NCI-H2107 (cell line): ENCODE results near the gene PTGER1.
"Not testable (repeated sequence)": the region's sequence is repeated elsewhere in the genome, so short reads cannot be mapped to it uniquely, and the experiment has no call there.

ENCODE experiments used
- DNase-seq: peaks from one replicate; lab custom pipeline; 2025; lab: John Stamatoyannopoulos, UW

The PTGER1 gene

DNA sequence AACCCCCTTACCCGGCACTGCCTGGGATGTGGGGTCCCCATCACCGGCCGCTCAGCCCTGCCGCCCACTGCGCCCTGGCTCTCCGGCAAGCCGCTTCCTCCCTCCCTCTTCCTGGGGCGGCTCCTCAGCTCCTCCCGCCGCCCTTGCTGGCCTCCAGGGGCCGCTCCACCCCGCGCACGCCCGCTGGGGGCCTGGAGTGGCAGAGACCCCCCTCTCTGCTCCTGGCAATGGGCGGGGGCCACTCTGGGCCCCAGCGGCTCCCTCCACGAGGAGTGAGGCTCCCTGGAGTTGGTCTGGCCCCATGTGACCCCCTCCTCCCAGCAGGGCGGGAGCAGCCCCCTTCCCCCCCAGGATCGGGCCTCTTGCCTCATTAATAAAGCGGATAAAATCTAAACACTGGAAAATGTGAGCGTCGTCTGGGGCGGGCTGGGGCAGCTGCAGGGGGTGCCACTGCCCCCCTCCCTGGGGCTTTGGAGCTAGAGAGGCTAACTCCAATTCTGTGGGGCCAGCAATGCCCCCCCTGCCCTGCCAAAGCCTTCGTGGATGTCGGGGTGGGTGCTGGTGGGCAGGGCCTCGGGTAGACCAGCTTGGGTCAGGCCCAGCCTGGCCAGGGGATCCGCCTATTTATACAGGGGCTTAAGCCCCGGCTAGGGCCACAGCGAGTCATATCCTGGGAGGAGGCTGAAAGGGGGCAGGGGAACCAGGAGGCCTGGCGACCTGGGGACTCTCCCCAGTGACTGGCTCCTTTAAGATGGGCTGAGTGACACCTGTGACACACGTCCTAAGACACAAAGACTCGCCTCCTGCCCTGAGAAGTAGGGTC, at the start of gene PTGER1:
PTGER1 (minus strand) TSS at position 104 of the 823 bp plus-strand sequence. CDS start 1,034 bp downstream, outside the sequence.
- no peak for DNase-seq

- DNase-seq: no peak
These were observed 45.4 kb upstream of the PTGER1 start for GRCh38 chr19:14520543-14520942.

- DNase-seq: no peak
These were observed 44.8 kb upstream of the PTGER1 start for GRCh38 chr19:14519860-14520407.

- DNase-seq: no peak
These were observed 44.2 kb upstream of the PTGER1 start for GRCh38 chr19:14519245-14519859.

- no peak for DNase-seq
These were observed 42.8 kb upstream of the PTGER1 start, which contains the start of gene DNAJB1 for GRCh38 chr19:14517840-14518505. Gene DNAJB1, minus strand, starts transcription at chr19:14518397. Its CDS starts 48 bp downstream, at chr19:14518349.

DNA sequence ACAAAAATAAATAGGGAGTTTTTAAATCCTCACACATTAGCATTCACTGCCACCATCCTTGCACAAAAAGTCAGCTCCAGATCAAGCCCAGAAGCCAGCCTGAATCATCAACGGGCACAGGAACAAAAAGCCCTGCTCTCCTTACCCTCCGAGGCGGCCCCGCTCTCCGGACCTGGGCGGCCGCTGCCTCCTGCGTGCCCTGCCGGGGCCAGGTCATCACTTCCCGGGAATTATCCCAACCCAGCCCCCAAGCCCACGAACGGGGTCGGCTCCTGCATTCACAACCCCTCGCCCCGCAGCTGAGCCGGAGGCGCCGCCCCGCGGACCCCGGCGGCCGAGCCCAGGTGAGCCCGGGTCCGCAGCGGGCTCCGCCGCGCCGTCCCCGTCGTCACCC, 42.3 kb upstream of the PTGER1 start:
- no peak for DNase-seq

DNA sequence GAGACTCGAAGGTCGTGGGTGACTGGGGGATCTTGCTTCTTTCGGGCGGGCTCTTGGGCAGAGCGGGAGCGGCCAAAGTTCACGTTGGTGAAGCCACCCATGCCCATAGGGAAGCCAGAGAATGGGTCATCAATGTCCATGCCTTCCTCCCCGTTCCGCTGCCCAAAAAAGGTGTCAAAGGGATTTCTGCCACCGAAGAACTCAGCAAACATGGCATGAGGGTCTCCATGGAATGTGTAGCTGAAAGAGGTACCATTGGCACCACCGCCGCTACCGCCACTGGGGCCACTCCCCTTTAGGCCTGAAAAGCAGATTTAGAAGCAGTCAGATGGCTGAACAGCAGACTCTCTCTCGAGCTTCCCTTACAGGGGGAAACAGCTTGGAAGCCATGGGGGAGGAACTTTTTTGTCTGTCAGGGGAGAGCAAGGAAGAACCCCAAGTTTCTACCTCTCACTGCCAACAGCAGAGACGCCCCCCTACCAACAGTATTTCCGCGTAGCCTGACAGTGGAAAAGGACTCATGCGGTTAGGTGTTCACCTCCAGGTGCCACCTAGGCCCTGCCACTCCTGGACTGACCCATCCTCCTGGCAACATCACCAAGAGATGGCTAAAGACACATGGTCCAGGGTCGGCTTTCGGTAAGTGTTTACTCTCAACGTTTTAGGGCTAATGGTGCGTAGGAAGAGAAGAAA, 41.7 kb upstream of the PTGER1 start:
- no peak for DNase-seq

DNA sequence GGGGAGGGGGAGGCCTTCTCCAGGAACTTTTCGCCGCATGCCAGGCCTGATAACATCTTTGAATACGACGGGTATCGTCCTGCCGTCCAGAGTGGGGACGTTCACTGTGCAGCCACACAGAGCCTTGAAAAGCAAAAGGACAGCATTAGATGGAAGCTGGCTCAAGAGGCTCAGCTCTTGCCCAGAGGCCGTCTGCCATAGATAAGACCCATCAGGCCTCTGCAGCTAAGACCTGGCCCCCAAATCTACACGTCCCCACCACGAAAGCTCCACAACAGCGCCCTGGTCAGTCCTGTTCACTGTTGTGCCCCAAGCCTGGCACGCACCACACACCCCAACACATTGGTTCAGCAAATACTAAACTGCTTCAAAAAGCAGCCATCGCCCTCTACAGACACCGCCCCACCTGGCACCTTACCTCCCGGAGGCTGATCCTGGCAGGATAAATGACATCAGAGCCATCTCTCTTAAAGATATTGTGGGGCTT, 40.9 kb upstream of the PTGER1 start:
- no peak for DNase-seq

- DNase-seq: no peak
These were observed 40.4 kb upstream of the PTGER1 start for GRCh38 chr19:14515501-14516047.

GRCh38 chr19:14514215-14514863, 39.2 kb upstream of the PTGER1 start:
- DNase-seq: no peak

DNA sequence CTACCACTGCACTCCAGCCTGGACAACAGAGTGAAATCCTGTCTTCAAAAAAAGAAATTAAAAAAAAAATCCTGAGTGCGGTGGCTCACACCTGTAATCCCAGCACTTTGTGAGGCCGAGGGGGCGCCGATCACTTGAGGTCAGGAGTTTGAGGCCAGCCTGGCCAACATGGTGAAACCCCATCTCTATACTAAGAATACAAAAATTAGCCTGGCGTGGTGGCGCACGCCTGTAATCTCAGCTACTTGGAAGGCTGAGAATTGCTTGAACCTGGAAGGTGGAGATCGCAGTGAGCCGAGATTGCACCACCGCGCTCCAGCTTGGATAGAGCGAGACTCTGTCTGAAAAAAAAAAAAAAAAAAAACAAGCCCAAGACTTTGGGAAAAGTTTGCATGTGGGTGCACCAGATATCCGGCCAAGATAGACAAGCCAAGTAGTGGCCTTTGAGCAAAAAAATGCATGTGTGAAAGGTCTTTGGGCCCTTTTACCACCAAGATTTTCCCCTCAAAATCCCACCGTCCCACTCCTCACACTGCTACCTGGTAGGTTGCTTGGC, 37.3 kb upstream of the PTGER1 start:
- no peak for DNase-seq

DNA sequence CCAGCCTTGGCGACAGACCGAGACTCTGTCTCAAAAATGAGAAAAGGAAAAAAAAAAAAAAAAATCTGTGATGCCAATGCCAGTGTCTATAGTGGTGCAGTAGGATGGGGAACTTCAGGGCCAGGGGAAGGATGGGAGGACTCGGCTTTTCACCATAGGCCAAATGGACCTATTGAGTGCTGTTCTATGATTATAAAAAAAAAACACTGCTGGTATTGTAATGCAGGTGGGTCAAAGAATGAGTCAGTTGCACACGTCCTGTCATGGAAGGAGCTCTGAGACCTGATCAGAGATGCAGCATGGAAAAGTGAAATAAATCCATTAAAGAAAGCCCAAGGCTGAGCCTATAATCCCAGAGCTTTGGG, 36.1 kb upstream of the PTGER1 start:
- no peak for DNase-seq

DNA sequence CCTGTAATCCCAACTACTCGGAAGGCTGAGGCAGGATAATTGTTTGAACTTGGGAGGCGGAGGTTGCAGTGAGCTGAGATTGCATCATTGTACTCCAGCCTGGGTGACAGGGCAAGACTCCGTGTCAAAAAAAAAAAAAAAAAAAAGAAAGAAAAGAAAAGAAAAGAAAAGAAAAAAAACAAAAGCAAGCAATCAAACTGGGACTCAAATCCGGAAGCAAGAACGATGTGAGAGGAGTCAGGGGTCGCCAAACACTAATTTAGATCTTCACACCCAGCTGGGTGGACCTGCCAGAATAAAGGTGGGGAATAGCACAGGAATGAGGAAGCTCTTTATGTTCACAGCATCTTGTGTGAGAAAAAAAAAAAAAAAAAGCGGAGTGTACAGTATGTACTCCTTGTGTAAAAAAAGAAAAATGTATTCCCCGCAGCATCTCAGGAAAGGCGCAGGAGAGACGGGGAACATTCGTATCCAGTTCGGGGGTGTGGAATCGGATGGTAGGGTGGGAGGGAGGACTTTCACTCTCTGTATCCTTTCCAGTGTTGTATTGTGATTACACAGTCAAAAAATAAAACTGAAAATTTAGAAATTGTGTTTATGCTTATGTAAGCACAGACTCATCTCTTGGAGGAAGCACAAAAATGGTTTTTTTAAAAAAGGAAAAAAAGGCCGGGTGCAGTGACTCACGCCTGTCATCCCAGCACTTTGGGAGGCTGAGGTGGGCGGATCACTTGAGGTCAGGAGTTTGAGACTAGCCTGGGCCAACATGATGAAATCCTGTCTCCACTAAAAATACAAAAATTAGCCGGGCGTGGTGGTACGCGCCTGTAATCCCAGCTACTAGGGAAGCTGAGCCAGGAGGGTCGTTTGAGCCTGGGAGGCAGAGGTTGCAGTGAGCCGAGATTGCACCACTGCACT, 35.4 kb upstream of the PTGER1 start:
- no peak for DNase-seq

DNA sequence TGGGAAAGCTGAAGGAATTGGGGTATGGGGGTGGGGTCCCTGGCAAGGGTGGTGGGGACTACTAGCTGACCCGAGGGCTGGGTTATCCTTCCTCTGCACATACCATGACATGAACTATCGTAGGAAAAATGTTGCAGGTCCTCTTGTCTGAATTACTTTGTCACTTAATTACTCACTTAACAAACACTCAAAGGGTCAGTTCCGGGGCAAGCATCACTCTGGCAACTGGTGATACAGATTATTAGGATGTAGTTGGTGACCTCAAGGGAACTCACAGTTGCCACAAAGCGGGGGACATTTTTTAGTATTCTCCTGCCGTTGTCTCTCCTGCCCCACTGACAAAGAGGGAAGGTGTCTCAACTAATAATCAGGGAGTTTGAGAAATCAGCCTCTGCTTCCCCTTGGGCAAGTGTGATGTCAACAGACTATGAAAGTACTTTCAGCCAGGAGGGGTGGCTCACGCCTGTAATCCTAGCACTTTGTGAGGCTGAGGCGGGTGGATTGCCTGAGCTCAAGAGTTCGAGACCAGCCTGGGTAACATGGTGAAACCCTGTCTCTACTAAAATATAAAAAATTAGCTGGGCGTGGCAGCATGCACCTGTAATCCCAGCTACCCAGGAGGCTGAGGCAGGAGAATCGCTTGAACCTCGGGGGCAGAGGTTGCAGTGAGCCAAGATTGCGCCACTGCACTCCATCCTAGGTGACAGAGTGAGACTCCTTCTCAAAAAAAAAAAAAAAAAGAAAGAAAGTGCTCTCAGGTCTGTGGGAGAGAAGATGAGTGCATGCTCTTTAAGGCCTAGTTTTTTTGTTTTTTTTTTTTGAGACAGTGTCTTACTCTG, 32.8 kb upstream of the PTGER1 start:
- no peak for DNase-seq

GRCh38 chr19:14505488-14506239, 30.5 kb upstream of the PTGER1 start:
- no peak for DNase-seq

DNA sequence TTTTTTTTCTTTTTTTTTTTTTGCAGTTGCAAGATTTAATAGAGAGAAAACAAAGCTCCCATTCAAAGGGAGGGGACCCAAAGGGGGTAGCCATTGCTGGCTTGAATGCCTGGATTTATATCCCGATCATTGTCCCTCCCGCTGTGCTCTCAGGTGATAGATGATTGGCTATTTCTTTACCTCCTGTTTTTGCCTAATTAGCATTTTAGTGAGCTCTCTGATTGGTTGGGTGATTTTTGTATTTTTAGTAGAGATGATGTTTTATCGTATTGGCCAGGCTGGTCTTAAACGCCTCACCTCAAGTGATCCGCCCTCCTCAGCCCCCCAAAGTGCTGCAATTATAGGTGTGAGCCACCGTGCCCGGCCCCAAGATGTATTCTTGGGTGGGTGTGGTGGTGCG, 29.4 kb upstream of the PTGER1 start:
- not testable (repeated sequence) for DNase-seq

DNA sequence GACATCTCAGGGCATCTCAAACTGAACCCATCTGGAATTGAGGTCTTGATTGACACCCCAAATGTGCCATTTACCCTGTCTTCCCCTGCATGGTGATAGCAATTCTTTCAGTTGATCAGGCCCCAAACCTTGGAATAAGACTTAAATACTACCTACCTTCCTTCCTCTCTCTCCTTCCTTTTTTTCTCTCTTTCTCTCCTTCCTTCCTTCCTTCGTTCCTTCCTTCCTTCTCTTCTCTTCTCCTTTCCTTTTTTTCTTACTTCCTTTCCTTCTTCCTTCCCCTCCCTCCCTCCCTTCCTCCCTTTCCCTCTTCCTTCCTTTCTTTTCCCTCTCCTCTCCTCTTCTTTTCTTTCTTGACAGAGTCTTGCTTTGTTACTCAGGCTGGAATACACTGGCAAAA, 28.1 kb upstream of the PTGER1 start:
- no peak for DNase-seq
